Thyroid gland (tissue), 4 donors: ENCODE measurements around the gene NUP62. TPM values are rescaled to one million over a fixed set of nuclear protein-coding genes. Genes with fewer than 3 reads are reported as not detected.

Source experiments
- DNase-seq, 2 donors: peaks; one replicate each; pipeline ENCODE4 v3.0.0-alpha.2; 2019
- H3K27ac ChIP-seq, 3 donors: fragments of 200-600 bp; sonication (generic); 1 replicate in 2 of 3; 2 replicates in 1 of 3; pipeline ENCODE4 v1.5.1; 2016 to 2019; ENCODE audit warnings: mild to moderate bottlenecking in 1 of 3, moderate library complexity in 1 of 3
- H3K27me3 ChIP-seq: fragments of 200-600 bp; sonication (generic); one replicate; pipeline ENCODE4 v1.5.1; 2019
- H3K36me3 ChIP-seq, 2 donors: fragments of 200-600 bp; sonication (generic); one replicate each; pipeline ENCODE4 v1.5.1; 2016 to 2019
- H3K4me1 ChIP-seq, 2 donors: fragments of 200-600 bp; sonication (generic); one replicate each; pipeline ENCODE4 v1.5.1; 2017 to 2019
- H3K4me3 ChIP-seq, 3 donors: fragments of 200-600 bp; sonication (generic); replicated peaks in 1 of 3; 1 replicate in 2 of 3; 2 replicates in 1 of 3; pipeline ENCODE4 v1.5.1; 2016; ENCODE audit warnings: mild to moderate bottlenecking in 1 of 3
- H3K9me3 ChIP-seq: fragments of 200-600 bp; sonication (generic); one replicate; pipeline ENCODE4 v1.5.1; 2017
- CTCF ChIP-seq, 6 experiments: fragments of 200-600 bp in 3 of 6; fragments of 450-650 bp in 3 of 6; sonication (generic) in 3 of 6; IDR thresholded peaks; one replicate each; pipeline ENCODE4 v1.5.1; 2016 to 2019; ENCODE audit warnings: antibody characterized with exemption in 6 of 6, mild to moderate bottlenecking in 2 of 6, inconsistent platforms in 1 of 6, moderate library complexity in 1 of 6
- POLR2A ChIP-seq, 2 donors: fragments of 450-650 bp; IDR thresholded peaks; one replicate each; pipeline ENCODE4 v1.6.1; 2017; ENCODE audit warnings: antibody characterized with exemption in 2 of 2, mild to moderate bottlenecking in 2 of 2, moderate library complexity in 1 of 2
- WGBS, 2 donors: methylation state at CpG; one replicate each; pipeline ENCODE4 v1.1.5; 2017; 5-methylcytosine and 5-hydroxymethylcytosine counted together
- intact Hi-C: fragments of 100-400 bp; cut with DNase I; formaldehyde crosslinking; loops from one replicate; pipeline ENCODE4 v1.15.1; 2023
- total RNA-seq, 4 donors: library from RNA; depleted of rRNA; stranded (reverse); fragments of >200 nt; gene quantifications; one replicate each; pipeline ENCODE4 v1.2.3, GENCODE V29; 2016

The NUP62 gene
- total RNA-seq, 4 donors from 2014 or later = 27.5 to 32.3 (median 30.5) TPM

GRCh38 chr19:49933643-49934042 lies 4.3 kb upstream of the NUP62 start:
- Histone ChIP-seq H3K36me3 (no peaks in the 10 kb centered on the region), H3K4me1 (peaks cover 4 to 14% of the 10 kb centered on the region in 2 donors), H3K27ac (no peak overlapping the region), H3K4me3 (no peak overlapping the region), H3K9me3 (no peaks in the 10 kb centered on the region), H3K27me3 (no peaks in the 10 kb centered on the region)
- no peak for TF ChIP-seq POLR2A (IDR thresholded peaks at IDR 0.05)
- no peak for TF ChIP-seq CTCF (IDR thresholded peaks at IDR 0.05)
- intact Hi-C loops = no loop called here
- WGBS, 2 donors = 92 to 96% methylated on average over 8 of the region's 8 CpGs
- DNase-seq = no peak

- WGBS, 2 donors = 93 to 94% methylated on average over 25 of the region's 25 CpGs
- Histone ChIP-seq H3K27ac (no peak overlapping the region), H3K27me3 (no peaks in the 10 kb centered on the region), H3K36me3 (no peaks in the 10 kb centered on the region), H3K9me3 (no peaks in the 10 kb centered on the region), H3K4me1 (peaks cover under 1 to 13% of the 10 kb centered on the region in 2 donors), H3K4me3 (no peak overlapping the region)
- intact Hi-C loops = no loop called here
- TF ChIP-seq POLR2A (IDR thresholded peaks at IDR 0.05) (no peak), CTCF (IDR thresholded peaks at IDR 0.05) (no peak)
- DNase-seq = no peak
These were observed 3.4 kb upstream of the NUP62 start for GRCh38 chr19:49932731-49933131.

GRCh38 chr19:49932041-49932451 lies 2.7 kb upstream of the NUP62 start:
- H3K36me3 ChIP-seq = no peaks in the 10 kb centered on the region
- TF ChIP-seq POLR2A (IDR thresholded peaks at IDR 0.05) (no peak), CTCF (IDR thresholded peaks at IDR 0.05) (no peak)
- whole genome bisulfite sequencing, 2 donors = 94 to 95% methylated on average over 5 of the region's 5 CpGs

GRCh38 chr19:49931293-49932040 lies 2.2 kb upstream of the NUP62 start:
- H3K4me3 ChIP-seq = no peak overlapping the region
- H3K4me1 ChIP-seq = peaks cover 0 to 20% of the 10 kb centered on the region in 2 donors
- intact Hi-C loops = no loop called here
- no peaks in the 10 kb centered on the region for H3K9me3 ChIP-seq
- 93 to 95% methylated on average over 7 of the region's 7 CpGs for WGBS, 2 donors
- DNase-seq = no peak
- H3K27ac ChIP-seq = no peak overlapping the region
- H3K27me3 ChIP-seq = no peaks in the 10 kb centered on the region
- TF ChIP-seq POLR2A (IDR thresholded peaks at IDR 0.05) (no peak), CTCF (IDR thresholded peaks at IDR 0.05) (no peak)
- no peaks in the 10 kb centered on the region for H3K36me3 ChIP-seq

More at GRCh38 chr19:49932041-49932451, 2.7 kb upstream of the NUP62 start:
- Histone ChIP-seq H3K27ac (no peak overlapping the region), H3K27me3 (no peaks in the 10 kb centered on the region), H3K9me3 (no peaks in the 10 kb centered on the region), H3K4me1 (peaks cover 0 to 20% of the 10 kb centered on the region in 2 donors), H3K4me3 (no peak overlapping the region)
- no peak for DNase-seq
- intact Hi-C loops = no loop called here

GRCh38 chr19:49930483-49931011 lies 1.2 kb upstream of the NUP62 start:
- TF ChIP-seq POLR2A (IDR thresholded peaks at IDR 0.05) (no peak), CTCF (IDR thresholded peaks at IDR 0.05) (no peak)
- intact Hi-C loops = no loop called here
- Histone ChIP-seq H3K27me3 (no peaks in the 10 kb centered on the region), H3K4me3 (no peak overlapping the region), H3K36me3 (no peaks in the 10 kb centered on the region), H3K9me3 (no peaks in the 10 kb centered on the region), H3K4me1 (peaks cover 0 to 20% of the 10 kb centered on the region in 2 donors), H3K27ac (no peak overlapping the region)
- WGBS, 2 donors = 52 to 53% methylated on average over 15 of the region's 15 CpGs
- peak in 1 of 2 donors; percentile 13 for DNase-seq
